HG03457 (cell line): ENCODE results near the gene UST.
A peak's percentile ranks its signal among the peaks of the same experiment; 100 is the strongest.
"Not testable (repeated sequence)": the region's sequence is repeated elsewhere in the genome, so short reads cannot be mapped to it uniquely, and the experiment has no call there.

Experiments used
- ATAC-seq: cut with Tn5 transposase; IDR thresholded peaks from one replicate; pipeline ENCODE4 v1.9.1; 2021; ENCODE audit warnings: moderate number of reproducible peaks; ENCODE audit not compliant: unreplicated experiment

Gene UST

GRCh38 chr6:148727104-148727503 is 19.7 kb upstream of the UST start:
- no peak for ATAC-seq

DNA sequence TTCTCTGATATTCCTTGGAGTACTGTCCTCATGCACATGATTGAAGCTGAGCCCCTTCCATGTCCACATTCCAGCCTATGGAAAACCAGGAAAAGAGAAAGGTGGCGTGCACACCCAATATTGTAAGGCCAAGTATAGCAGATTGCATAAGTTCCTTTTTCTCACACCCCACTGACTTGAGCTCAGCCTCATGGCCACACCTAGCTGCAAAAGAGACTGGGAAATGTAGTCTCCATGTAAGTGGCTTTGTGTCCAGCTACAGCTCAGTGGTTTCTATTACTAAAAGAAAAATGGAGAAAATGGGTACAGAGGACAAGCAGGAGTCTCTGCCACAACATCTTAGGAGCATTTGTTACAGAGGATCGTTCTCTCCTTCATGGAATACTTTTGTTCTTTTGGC is 10.8 kb upstream of the UST start:
- no peak for ATAC-seq

GRCh38 chr6:148736774-148737412 is 9.9 kb upstream of the UST start:
- no peak for ATAC-seq

DNA sequence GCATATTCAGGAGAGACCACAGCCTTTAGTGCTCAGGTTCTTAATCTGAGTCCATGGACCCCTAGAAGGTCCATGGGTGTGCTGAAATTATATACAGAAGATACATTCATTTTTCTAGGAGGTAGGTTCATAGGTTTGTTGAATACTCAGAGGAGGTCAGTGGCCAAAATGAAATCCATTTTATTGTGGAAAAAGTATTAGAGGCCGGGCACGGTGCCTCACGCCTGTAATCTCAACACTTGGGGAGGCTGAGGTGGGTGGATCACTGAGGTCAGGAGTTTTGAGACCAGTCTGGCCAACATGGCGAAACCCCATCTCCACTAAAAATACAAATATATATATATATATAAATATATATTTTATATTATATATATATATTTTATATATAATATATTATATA is 9.0 kb upstream of the UST start:
- ATAC-seq = no peak

- ATAC-seq = no peak
These were observed 7.6 kb upstream of the UST start for GRCh38 chr6:148738946-148739821.

DNA sequence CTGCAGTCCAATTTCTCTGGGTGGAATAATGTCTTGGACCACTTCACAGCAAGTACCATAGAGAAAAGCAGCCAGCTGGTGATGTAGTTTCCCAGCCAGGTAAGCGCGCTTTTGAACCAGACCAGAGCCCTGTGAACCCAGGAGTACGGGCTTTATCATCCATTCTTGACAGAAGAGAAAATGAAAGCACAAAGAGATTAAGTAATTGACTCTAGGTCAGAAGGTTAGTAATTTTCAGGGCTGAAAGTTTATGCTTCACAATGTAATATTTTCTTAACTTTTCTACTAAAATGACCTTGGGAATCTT is 7.1 kb upstream of the UST start:
- ATAC-seq = no peak

DNA sequence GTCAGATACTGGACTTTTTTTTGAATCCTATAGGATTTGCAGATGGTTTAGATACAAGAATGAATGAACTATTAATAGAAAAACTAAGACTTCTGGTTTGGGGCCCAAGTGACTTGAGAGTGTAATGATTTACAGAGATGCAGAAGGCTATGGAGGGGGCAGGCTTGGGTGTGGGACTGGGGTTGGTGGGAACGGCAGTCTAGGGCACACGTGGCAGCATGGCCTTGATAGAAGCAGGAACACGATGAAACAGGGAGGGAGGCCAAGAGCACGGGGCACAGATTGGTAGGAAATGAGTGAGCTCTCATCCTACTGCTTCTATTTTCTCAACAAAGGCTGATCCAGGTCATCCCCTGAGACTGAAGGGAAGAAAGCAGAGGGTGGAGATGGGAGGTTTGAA is 3.4 kb upstream of the UST start:
- no peak for ATAC-seq

DNA sequence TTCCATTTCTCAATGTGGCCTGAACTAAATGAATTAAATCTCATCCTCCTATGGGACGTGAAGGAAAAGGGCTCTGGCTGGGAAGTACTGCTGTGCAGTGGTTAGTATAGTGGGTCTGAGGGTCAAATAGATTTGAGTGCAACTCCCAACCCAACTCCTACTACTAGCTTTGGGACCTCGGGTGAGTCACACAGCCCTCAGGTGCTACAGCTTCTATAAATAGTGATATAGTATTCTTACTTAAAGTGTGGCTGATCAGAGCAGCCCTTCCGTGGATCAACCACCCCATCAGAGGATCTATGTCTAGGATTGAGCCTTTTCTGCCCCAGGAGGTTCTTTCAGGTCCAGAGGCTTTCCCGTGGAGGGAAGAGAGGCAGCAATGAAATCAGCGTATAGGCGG is 904 bp upstream of the UST start:
- ATAC-seq = no peak

GRCh38 chr6:148747145-148747470 is 278 bp downstream of the UST start:
- ATAC-seq = no peak

- no peak for ATAC-seq
These were observed 788 bp downstream of the UST start for GRCh38 chr6:148747471-148748165.

- ATAC-seq = no peak
These were observed 2.8 kb downstream of the UST start for GRCh38 chr6:148749674-148750073.

- no peak for ATAC-seq
These were observed 4.3 kb downstream of the UST start for GRCh38 chr6:148750838-148751792.

- ATAC-seq = no peak
These were observed 5.0 kb downstream of the UST start for GRCh38 chr6:148751793-148752170.

DNA sequence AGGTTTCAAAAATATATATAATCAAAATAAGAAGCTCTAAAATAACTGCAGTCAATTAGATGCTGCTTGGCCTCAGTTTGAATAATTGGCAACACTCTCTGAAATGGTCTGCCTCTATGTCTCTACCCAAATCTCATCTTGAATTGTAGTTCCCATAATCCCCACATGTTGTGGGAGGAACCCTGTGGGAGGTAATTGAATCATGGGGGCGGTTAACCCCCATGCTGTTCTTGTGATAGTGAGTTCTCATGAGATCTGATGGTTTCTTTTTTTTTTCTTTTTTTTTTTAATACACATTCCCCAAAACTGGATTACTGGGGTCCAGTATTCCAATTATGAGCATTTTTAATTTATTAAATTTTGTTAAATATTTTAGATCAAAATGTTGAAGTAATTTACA is 8.5 kb downstream of the UST start:
- not testable (repeated sequence) for ATAC-seq

GRCh38 chr6:148757944-148758480 is 11.2 kb downstream of the UST start:
- ATAC-seq = no peak

DNA sequence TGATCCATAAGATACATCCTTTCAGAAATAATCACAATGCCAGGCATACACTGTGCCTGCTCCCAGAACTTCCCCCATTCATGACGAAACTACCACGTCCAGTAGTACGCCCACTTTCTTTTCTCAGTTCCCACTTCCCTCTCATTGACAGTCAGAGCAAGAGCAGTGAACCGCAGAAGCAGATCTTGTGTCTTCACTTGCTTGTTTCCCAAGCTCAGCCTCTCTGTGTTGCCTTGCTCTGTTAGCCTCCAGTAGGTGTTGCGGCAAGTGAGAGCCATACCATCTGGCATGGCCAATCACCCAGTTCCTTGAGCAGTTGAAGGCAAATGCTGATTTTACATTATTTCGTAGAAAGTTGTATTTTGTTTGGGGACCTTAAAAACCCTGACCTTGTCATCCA is 11.7 kb downstream of the UST start:
- peak; percentile 73 for ATAC-seq

DNA sequence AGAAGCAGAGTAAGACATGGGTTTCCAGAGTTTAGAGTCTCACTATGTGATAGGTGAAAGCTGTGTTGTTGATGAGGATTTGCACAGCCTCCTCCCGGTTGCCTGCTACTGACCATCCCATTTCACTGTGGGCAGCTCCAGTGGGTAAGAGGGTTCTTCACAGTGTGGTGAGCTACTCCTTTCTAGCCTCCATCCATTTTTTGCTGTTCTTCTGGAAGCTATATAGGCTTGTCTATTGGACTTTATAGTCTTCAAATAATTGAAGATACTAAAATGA is 13.4 kb downstream of the UST start:
- no peak for ATAC-seq

- peak; percentile 32 for ATAC-seq
These were observed 14.0 kb downstream of the UST start for GRCh38 chr6:148760568-148761526.

- ATAC-seq = no peak
These were observed 14.7 kb downstream of the UST start for GRCh38 chr6:148761527-148762011.

DNA sequence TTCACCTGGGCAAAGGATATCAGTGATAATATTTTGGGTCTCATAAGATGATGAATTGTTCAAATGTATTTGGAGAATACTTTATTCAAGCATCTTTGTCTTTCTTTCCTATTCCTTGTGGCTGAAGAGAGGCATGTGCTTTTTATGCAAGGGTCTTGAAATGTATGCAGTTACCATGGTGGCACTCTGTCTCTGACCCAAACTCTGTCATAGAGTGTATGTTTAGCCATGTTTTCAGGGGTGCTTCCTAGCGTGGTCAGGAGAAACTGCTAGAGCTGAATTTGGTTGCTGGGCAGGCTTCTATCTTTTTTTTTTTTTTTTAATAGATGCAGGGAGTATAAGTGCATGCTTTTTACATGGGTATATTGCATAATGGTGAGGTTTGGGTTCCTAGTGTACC is 15.4 kb downstream of the UST start:
- ATAC-seq = no peak
